ENCODE measurements around the gene MTARC2. TPM values are rescaled to one million over a fixed set of nuclear protein-coding genes. Genes with fewer than 3 reads are reported as not detected.

Gene MTARC2
- total RNA-seq, 1 donor from 2014 or later = 16.5 TPM

DNA sequence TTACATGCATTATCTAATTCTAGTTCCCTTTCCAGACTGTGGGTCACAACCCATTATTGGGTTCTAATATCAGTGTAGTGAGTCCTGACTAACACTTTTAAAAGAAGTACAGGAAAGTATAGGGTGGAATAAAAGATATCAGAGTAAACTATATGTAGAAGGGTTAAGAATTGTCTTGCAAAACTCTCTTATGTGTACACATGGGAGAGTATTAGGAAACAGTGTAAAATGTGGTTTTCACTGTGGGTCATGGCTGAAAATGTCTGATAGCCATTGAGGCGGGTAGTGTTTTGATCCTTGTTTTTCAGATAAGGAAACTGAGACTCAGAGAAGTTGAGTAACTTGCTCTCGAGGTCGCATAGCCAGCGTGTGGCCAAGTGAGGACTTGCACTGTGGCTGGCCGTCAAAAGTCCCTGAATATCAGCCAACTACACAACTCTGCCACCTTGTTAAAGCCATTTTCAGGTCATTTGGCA, 20.0 kb downstream of the MTARC2 start:
- DNase-seq (ENCODE audit: low read depth in 2 of 2) = no peak

DNA sequence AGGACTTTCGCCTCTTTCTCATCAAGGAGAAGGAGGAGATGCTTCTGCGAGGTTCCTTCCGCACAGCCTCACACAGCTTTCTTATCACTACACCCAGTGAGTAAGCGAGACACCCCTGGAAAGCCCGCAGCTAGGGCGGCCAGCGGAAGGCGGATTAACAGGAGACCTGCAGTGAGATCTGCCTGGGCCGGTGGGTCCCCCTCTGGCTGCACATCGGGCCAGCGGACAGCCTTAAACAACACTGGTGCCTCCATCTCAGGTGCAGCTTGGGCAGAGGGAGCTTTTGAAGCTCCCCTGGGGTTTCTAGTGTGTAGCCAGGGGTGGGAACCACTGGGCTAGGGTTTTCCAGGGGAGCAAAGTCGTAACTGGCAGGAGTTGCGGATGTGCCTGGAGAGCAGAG, 21.1 kb downstream of the MTARC2 start:
- no peak for DNase-seq (ENCODE audit: low read depth in 2 of 2)

DNA sequence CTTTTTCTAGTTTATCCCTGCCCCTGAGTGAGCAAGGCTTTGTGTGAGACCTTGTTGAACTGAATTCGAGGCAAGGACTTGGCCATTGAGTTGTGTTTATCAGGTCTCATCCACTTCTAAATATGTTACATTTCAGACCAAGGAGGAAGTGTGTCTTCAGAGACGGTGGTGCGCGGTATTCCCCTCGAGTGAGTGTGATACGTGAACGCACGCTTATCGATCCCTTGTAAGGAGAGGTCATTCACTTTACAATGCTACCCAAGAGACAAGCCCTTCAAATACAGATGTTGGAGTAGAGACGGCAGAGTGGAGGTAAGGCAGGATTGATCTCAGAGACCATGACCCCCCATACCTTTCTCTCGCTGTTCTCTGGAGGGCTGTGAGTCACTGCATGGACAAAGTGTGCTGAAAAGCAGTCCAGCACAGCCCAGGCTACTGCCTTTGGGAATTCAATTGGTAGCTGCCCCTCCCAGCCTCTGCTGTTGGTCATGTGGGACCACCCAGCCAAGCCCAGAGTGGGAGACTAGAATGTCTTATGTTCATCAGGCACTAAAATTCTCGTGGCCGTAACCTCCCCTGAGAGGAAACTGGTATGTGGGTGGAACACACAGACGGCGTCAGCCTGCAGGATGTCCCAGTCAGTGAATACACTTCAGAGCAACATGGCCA, 22.3 kb downstream of the MTARC2 start:
- no peak for DNase-seq (ENCODE audit: low read depth in 2 of 2)

DNA sequence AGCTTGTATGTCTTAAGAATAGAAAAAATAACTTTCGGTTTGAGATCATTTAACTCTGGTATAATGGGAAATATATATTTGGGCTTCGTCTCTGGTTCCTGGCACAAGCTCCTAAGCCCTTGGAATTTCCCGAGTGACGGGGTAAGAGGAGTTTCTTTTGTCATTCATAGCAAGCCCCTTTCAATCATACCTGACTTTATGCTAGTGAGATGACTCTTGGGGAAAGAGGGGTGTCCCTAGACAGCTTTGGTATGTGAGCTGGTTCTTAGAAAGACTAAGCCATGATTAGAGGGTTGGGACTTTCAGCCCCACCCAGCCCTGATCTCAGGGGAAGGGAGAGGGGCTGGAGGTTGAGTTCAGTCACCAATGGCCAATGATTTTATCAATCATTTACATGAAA, 24.7 kb downstream of the MTARC2 start:
- DNase-seq (ENCODE audit: low read depth in 2 of 2) = no peak

DNA sequence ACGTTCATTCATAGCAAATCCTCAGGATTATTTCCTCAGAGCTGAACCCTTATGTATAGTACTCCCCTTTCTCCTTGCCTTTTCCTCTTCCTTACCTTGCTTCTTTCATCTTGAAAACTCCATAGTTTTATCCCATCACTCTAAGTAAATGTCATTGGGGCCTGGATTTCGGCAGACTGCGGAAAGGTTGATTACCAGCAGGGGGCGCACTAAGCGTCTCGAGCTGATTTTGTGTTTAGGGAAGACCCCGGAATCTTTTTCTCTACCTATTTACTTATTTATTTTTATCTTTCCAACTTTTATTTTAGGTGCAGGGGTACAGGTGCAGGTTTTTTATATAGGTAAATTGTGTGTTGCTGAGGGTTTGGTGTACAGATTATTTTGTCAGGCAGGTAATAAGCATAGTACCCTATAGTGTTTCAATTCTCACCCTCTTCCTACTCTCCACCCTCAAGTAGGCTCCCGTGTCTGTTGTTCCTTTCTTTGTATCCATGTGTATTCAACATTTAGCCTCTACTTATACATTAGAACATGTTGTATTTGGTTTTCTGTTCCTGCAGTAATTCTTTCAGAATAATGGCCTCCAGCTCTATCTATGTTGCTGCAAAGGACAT, 27.2 kb downstream of the MTARC2 start:
- peak; percentile 49 to 62 for DNase-seq (ENCODE audit: low read depth in 2 of 2)

DNA sequence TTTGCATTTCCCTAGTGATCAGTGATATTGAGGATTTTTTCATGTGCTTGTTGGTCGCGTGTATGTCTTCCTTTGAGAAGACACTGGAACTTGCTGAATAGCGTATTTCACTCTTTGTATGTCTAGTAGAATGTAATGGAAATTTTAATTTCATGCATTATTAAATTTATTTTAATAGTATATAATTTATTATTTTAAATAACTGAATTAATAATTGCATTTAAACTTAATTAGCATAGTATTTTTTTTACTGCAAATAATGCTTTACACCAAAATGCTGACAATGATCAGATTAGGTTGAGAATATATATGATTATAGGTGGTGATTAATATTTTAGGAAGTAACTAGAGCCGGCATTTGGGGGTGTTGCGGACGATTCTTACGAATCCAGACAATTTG, 28.1 kb downstream of the MTARC2 start:
- DNase-seq (ENCODE audit: low read depth in 2 of 2) = no peak

DNA sequence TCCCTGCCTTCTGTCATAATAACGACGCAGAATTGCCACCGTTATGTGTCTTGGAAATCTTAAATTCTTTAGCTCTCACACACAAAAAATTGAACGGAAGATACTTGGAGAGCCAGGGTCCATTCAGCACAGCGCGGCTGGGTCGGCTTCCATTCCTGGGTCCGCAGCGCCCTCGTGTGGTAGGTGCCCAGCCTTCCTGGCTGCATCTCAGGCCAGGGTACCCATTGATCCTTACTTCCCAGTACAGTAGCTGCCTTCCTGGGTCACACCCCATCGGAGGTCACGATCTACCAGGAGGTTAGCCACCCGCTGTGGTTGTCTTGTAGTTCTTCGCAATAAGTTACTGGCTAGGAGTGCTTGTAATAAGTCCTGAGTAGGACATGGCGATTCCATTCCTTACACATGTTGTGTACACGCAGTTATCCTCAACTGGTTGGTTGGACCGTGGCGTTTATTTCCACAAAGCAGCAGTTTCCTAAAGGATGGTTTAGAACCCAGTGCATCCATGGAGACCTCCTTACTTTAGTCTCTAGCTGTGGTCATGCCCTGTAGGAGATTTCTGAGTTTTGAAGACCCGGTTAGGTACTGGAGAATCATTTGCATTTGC, 28.7 kb downstream of the MTARC2 start:
- DNase-seq (ENCODE audit: low read depth in 2 of 2) = peak; percentile 79 to 86

DNA sequence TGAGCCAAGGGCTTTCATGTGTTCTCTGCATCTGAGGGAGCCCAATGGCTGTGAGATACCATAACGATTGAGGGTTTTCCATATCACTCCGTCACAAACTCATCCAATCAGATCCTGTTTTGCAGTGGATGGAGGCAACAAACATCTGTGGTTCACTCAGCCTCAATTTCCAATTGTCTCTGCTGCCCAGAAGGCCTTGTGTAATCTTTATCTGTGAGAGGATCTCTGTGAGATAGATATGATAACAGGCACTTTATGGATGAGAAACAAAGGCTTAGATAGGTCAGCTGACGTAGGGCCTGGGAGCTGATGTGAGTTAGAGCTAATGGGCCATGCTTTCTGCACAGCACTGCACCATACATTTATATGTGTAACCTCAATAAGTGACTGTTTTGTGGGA, 35.3 kb downstream of the MTARC2 start:
- DNase-seq (ENCODE audit: low read depth in 2 of 2) = no peak

DNA sequence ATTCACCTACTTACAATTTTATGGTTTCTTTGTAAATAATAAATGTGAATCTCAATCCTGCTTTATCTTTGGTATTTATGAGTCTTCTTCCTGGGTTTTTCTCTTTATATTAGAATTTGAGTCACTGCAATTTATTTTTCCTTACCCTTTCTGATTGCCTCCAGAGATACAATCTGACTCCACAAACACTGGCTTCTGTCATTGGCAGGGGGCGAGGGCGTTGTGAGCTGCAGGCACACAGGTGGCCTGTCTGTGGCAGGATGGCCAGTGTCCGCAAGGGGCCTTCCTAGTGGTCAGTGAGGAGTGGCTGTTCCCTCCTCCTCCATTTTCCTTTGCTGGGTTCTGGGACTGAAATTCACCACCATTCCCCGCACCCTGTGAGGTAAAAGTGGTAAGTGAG, 36.6 kb downstream of the MTARC2 start:
- DNase-seq (ENCODE audit: low read depth in 2 of 2) = no peak

DNA sequence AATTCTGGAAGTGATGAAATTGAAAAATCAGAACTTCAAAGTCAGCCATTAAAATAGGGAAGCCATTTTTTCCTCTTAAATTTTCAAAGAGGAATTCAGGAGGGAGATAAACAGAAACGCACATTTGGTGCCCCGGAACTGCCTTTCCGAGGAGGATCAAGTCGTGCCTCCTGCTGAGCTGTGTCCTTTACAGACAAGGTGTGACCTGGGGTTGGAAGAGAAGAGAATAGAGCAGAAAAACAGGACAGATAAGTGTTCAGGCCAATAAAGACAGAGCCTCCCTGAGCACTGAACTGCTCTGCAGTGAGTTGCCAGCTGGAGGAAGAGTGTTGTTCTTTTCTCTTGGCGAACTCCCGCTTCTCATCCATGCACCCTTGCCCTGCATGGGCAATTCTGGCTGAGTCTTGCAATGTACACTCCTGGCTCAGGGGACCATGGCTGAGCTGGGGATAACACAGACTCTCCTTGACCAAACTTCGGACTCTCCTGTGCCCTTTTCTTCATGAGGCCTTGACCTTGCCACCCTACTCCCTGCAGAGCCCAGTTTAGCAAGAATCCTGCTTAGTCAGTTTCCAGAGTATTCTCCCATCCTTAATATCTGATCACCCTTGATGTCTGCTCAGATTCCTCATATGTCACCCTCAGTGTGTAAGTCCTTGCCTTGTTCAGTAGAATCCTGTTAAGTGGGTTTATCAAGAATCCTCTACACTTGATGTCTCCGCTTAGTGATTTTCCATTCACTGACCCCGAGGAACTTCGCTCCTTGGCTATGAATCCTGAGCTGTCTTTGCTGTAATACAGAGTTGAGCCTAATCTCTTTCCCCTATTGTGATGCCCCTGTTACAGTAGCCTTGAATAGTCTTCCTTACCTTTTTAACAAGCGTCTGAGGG, 37.3 kb downstream of the MTARC2 start:
- DNase-seq (ENCODE audit: low read depth in 2 of 2) = no peak

DNA sequence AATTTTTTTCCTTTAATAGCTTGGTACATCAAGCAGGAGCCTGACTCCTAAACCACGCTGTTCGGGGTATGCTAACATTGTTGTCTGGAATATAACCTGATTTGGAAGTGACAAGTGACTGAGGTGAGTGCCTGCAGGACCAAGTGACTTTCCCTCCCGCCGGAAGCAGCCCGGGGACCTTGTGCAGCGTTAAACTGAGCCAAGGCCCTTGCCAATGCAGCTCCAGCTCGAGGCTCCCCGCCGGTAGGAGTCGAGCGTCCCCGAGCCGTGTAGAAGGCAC, 37.9 kb downstream of the MTARC2 start:
- DNase-seq (ENCODE audit: low read depth in 2 of 2) = no peak

DNA sequence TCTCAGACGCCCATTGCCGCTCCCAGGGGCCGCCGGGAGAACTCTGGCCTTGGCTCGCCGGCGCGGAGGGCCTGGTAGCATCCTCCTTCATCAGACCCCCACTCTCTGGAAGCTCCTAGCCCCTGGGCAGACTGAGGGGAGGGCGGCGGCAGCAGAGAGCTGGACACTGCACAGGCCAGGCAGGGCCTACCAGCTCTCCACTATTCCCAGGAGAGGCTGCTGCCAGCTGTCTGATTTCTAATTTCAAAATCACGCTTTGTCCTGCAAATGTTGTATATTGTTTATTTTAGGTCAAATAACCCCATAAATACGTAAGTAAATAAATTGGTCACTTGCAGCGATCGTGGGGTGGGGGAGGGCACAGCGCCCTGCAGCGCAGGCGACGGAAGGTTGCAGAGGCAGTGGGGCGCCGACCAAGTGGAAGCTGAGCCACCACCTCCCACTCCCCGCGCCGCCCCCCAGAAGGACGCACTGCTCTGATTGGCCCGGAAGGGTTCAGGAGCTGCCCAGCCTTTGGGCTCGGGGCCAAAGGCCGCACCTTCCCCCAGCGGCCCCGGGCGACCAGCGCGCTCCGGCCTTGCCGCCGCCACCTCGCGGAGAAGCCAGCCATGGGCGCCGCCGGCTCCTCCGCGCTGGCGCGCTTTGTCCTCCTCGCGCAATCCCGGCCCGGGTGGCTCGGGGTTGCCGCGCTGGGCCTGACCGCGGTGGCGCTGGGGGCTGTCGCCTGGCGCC, 38.4 kb downstream of the MTARC2 start, which contains the start of gene MTARC1:
Gene MTARC1, plus strand, starts transcription at position 577 of the 732 bp plus-strand sequence. Its CDS starts 32 bp downstream, at position 609.
- DNase-seq (ENCODE audit: low read depth in 2 of 2) = peak; percentile 34 to 49

DNA sequence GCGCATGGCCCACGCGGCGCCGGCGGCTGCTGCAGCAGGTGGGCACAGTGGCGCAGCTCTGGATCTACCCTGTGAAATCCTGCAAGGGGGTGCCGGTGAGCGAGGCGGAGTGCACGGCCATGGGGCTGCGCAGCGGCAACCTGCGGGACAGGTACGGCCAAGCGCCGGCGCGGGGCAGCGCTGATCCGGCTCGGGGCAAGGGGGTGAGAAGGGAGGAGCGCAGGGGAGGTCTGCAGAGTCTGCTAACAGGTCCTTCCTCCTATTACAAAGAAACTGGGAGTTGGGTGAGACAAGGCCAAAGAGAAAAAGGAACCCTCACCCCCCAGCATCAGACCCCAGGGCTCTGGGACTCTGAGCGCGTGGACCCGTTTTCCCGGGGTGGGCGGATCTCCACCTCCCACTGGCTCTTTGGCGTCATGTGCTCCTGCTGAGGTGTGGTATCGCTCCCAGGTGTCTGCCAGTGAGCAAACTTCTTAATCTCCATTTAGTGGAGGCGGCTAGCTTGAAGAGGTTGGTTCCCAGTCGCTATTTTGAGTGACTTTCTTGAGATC, 39.0 kb downstream of the MTARC2 start:
- DNase-seq (ENCODE audit: low read depth in 2 of 2) = no peak

DNA sequence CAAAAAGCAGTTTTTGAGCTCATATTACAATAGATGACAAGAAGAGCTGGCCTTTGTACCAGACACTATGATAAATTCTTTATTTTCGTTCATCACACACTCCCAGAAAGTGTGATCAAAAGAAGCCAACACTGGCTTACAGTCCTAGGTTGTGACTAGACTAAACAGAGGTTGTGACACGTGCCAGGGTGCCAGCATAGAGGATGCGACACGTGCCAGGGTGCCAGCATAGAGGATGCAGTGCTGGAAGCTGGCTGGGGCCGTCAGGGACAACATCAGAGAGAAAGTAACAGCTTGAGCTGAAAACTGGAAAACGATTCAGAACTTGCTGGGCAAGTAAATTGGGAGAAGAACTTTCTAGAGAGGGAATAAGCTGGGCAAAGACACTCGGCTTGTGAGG, 40.8 kb downstream of the MTARC2 start:
- DNase-seq (ENCODE audit: low read depth in 2 of 2) = no peak

DNA sequence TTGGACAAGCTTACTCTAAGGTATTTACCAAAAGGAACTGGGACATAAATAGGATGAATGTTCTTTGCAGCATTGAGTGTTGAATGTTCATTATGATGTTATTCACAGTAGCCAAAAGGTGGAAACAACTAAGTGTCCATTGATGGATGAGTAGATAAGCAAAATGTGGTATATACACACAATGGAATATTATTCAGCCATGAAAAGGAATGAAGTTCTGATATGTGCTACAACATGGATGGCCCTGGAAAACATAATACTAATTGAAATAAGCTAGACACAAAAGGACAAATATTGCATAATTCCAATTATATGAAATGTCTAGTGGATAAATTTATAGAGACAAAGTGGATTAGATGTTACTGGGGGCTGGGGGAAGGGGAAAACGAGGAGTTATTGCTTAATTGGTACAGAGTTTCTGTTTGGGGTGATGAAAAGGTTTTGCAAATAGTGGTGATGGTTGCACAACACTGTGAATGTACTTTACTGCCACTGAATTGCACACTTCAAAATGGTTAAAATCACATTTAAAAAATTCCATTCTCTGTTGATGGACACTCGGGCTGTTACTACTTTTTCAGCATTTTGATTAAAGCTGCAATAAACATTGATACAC, 41.5 kb downstream of the MTARC2 start:
- DNase-seq (ENCODE audit: low read depth in 2 of 2) = no peak

DNA sequence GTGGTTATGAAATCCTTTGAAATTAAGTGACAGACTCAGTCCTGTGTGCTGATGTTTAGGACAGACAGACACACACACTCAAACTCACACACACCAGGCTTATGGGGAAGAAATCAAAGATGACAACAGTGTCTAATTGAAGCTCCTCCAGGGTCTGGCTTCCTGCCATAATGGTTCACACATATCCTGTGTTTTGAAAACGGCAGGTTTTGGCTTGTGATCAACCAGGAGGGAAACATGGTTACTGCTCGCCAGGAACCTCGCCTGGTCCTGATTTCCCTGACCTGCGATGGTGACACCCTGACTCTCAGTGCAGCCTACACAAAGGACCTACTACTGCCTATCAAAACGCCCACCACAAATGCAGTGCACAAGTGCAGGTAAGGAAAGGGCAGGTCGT, 43.2 kb downstream of the MTARC2 start:
- DNase-seq (ENCODE audit: low read depth in 2 of 2) = peak; percentile 58 to 68

DNA sequence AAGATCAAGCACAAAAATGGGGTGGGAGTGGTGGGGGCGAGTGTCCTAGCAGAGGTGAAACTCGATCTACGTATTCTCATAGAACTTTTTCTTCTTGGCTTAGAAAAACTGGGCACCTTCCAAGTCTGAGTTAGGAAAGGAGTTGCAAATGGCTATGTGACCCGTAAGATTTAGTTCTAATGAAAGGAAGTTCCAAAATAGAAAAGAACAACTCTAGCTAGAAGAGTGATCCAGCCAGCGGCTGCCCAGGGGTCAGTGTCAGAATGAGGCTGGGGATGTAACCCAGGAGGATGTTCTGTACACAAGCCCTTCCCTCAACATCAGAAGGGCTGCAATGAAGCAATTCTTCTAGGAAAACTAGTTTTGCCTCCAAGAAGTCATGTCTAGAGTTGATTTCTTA, 43.8 kb downstream of the MTARC2 start:
- DNase-seq (ENCODE audit: low read depth in 2 of 2) = peak in 1 of 2 donors; percentile 21

DNA sequence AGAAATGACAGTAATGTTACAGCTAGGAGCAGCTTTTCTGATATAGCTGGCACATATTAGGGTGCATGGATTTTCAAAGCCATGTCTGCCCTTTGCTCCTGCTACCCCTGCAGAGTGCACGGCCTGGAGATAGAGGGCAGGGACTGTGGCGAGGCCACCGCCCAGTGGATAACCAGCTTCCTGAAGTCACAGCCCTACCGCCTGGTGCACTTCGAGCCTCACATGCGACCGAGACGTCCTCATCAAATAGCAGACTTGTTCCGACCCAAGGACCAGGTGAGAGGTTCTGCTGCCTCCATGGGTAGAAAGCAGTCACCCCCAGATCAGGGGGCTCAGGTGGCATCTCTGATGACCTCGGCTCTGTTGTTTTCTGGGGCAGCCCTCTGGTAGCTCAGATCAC, 48.4 kb downstream of the MTARC2 start:
- no peak for DNase-seq (ENCODE audit: low read depth in 2 of 2)

DNA sequence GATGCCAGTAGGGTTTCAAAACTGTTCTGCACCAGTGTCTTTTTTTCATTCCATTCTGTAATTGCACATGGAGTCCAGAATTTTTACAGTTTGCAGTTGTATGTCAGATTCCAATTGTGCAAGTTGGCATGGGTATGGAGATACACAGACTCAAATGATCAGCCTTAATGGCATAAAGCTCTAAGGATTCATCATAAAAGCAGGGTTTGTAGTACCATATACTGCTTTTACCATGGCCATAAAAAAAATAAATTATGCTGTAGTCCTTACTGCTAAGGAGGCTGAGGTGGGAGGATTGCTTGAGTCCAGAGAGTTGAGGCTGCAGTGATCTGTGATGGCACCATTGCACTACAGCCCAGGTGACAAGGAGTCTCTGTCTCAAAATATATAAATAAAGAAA, 48.9 kb downstream of the MTARC2 start:
- no peak for DNase-seq (ENCODE audit: low read depth in 2 of 2)

DNA sequence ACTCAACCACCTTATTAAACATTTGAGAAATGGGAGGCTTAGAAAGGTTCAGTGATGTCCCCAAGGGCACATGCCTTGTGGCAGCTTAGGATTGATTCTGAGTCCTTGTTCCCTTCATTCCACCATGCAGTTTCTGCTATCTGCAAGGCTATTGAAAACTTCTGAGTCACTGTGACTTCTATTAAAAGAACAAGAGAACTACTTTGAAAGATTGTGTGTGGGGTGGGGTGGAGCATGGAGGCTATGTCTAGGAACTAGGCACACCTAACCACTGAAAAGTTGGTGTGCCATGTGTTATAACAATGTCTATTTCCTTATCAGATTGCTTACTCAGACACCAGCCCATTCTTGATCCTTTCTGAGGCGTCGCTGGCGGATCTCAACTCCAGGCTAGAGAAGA, 49.4 kb downstream of the MTARC2 start:
- DNase-seq (ENCODE audit: low read depth in 2 of 2) = no peak

DNA sequence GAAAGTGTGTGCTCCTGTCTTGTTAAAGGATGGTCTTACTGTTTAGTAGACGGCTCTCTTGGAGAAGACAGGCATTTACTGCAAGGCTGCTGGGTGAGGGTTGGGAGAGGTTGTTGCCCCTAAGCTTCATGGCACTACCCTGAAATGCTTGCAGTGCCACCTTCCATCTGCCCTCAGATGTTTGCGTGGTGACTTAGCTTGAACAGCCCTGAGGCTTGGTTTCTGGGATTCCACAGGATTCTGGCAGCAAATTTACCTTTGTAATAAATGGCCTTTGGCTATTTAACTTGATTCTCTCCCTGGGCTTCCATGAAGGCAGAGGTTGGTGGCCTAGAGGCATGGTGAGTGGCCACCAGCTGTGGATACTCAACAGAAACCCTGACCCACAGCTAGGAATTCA, 50.2 kb downstream of the MTARC2 start:
- no peak for DNase-seq (ENCODE audit: low read depth in 2 of 2)
